Activated T-helper 1 cell treated with Interleukin-2 at 50 U/mL for 16 hours (primary cell): ENCODE results near the gene PLXNB1.

Experiments used
- DNase-seq: peaks from one replicate; pipeline ENCODE4 v3.0.0-alpha.2; 2020; ENCODE audit warnings: low read depth

The PLXNB1 gene

GRCh38 chr3:48419149-48419548, 10.7 kb downstream of the PLXNB1 start:
- DNase-seq, result no peak

GRCh38 chr3:48418651-48419050, 11.2 kb downstream of the PLXNB1 start:
- DNase-seq, result no peak

- DNase-seq, result no peak
Measured at GRCh38 chr3:48418140-48418539, 11.7 kb downstream of the PLXNB1 start.

GRCh38 chr3:48417529-48418108, 12.3 kb downstream of the PLXNB1 start:
- no peak for DNase-seq

GRCh38 chr3:48416546-48416945, 13.3 kb downstream of the PLXNB1 start:
- DNase-seq, result no peak

GRCh38 chr3:48416091-48416505, 13.8 kb downstream of the PLXNB1 start:
- no peak for DNase-seq

GRCh38 chr3:48415251-48415953, 14.5 kb downstream of the PLXNB1 start:
- DNase-seq, result no peak

- DNase-seq, result no peak
Measured at GRCh38 chr3:48414376-48415250, 15.3 kb downstream of the PLXNB1 start.

GRCh38 chr3:48413611-48414010, 16.3 kb downstream of the PLXNB1 start:
- no peak for DNase-seq

- no peak for DNase-seq
Measured at GRCh38 chr3:48413086-48413485, 16.8 kb downstream of the PLXNB1 start.

GRCh38 chr3:48412375-48413001, 17.4 kb downstream of the PLXNB1 start:
- no peak for DNase-seq

- no peak for DNase-seq
Measured at GRCh38 chr3:48411606-48412374, 18.1 kb downstream of the PLXNB1 start.

- DNase-seq, result no peak
Measured at GRCh38 chr3:48411041-48411588, 18.8 kb downstream of the PLXNB1 start.

GRCh38 chr3:48410205-48411040, 19.5 kb downstream of the PLXNB1 start:
- no peak for DNase-seq

- DNase-seq, result no peak
Measured at GRCh38 chr3:48409291-48410201, 20.3 kb downstream of the PLXNB1 start.

GRCh38 chr3:48408823-48409281, 21.0 kb downstream of the PLXNB1 start:
- DNase-seq, result no peak

- DNase-seq, result no peak
Measured at GRCh38 chr3:48407542-48408099, 22.3 kb downstream of the PLXNB1 start.

GRCh38 chr3:48406443-48407431, 23.1 kb downstream of the PLXNB1 start:
- no peak for DNase-seq
